Measurements from ENCODE around the gene PRPF38B.

DNA sequence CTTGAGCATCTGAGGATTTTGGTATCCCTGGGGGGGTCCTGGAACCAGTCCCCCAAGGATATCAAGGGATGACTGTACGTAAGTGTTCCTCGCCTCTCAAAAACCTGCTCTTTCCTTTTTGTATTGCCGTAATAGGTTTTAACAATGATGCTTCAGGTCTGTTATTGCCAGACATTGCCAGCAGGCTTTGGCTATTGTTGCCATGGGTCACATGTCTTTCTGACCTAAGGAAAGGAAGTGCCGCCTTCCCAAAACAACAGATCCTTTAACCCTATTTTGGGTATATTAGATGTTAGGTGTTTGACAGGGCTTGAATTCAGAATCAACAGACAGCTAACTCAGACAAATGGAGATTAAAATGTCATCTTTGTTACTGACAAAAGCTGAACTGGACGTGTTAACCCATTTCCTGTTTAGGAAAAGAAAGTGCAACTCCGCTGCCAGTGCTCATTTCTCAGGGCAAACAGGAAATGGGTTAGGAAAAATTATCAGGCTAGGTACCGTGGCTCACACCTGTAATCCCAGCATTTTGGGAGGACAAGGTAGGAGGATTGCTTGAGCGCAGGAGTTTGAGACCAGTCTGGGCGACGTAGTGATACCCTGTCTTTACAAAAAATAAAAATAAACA, 12.4 kb upstream of the PRPF38B start:
- TF ChIP-seq SIN3A (IDR thresholded peaks at IDR 0.05; ENCODE audit: borderline replicate concordance, insufficient read depth, low read length) (no peak), POLR2AphosphoS5 (IDR thresholded peaks at IDR 0.05; ENCODE audit: low read depth, low read length) (no peak)
